ENCODE data around the gene NUDT3. TPM values are rescaled to one million over a fixed set of nuclear protein-coding genes. Genes with fewer than 3 reads are reported as not detected.

NUDT3 gene
- total RNA-seq, 1 experiment from 2014 or later, result 48.4 TPM

DNA sequence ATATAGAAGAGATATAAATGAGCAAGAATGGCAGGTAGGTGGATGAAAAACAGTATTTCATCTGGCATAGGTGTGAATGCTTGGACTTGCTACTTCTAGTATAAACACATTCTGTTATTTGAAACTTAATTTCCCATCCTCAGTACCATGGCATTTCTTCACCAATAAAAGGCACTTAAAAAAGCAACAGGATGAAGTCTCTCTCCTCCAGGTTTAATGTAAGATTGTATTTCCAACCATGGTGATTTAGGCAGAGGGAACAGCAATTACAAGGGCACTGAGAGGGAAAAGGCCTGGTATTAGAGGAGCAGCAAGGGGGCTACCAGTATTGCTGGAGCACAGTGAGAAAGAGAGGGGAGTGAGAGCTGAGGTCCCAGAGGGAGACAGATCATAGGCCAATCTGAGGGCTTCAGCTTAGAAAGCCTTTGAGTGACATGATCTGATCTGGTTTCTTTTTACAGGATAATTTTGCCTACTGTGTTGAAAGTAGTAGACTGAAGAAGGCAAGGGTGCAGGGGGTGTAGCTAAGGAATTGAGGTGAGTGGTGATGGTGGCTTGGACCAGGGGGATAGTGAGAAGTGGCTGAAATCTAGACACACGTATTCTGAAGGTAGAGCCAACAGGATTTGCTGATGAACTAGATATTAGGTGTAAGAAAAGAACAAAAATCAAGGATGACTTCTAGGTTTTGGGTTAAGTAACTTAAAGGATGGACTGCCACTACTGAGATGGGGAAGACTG, 75.9 kb downstream of the NUDT3 start:
- no peak overlapping the region for H3K4me3 Mint-ChIP-seq (ENCODE audit: low read depth, unreplicated experiment)
- H3K36me3 Mint-ChIP-seq (ENCODE audit: insufficient read depth, unreplicated experiment), result peaks cover 18% of the 10 kb centered on the region
- intact Hi-C loops (cut with micrococcal nuclease; ENCODE audit: unreplicated experiment), result loop anchor here (5.0 kb wide), 1 partner anchor 76 kb away; the partner anchor contains the start of gene NUDT3
- DNase-seq, result no peak
- H3K4me1 Mint-ChIP-seq (ENCODE audit: low read depth, unreplicated experiment), result peaks cover 63% of the 10 kb centered on the region
- H3K27ac Mint-ChIP-seq (ENCODE audit: unreplicated experiment), result peak overlapping the region; percentile 7
- H3K9me3 Mint-ChIP-seq (ENCODE audit: low read depth, unreplicated experiment), result no peaks in the 10 kb centered on the region
- CTCF ChIA-PET, result no interaction called here
- no peaks in the 10 kb centered on the region for H3K27me3 Mint-ChIP-seq (ENCODE audit: unreplicated experiment)
- no TSS peak for BruUV-seq (replicated peaks)
- TF ChIP-seq, protein P1, sequence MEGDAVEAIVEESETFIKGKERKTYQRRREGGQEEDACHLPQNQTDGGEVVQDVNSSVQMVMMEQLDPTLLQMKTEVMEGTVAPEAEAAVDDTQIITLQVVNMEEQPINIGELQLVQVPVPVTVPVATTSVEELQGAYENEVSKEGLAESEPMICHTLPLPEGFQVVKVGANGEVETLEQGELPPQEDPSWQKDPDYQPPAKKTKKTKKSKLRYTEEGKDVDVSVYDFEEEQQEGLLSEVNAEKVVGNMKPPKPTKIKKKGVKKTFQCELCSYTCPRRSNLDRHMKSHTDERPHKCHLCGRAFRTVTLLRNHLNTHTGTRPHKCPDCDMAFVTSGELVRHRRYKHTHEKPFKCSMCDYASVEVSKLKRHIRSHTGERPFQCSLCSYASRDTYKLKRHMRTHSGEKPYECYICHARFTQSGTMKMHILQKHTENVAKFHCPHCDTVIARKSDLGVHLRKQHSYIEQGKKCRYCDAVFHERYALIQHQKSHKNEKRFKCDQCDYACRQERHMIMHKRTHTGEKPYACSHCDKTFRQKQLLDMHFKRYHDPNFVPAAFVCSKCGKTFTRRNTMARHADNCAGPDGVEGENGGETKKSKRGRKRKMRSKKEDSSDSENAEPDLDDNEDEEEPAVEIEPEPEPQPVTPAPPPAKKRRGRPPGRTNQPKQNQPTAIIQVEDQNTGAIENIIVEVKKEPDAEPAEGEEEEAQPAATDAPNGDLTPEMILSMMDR (IDR thresholded peaks at IDR 0.05; ENCODE audit: unreplicated experiment), result no peak

DNA sequence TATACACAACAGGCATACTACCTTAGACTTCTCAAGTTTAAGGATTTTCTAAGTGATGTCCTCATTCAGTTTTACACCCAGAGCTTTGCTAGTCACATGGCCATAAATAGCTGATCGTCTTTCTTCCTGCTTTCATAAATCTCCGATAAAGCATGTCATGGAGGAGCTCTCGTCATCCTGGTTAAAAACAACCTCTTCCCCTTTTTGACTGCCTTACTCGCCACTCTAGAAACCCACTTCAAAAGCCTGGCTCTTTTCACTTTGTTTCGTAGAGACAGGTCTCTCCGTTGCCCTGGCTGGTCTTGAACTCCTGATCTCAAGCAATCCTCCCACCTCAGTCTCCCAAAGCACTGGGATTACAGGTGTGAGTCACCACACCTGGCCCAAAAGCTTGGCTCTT, 76.7 kb downstream of the NUDT3 start:
- intact Hi-C loops (cut with micrococcal nuclease; ENCODE audit: unreplicated experiment), result loop anchor here (5.0 kb wide), 1 partner anchor 77 kb away; the partner anchor contains the start of gene NUDT3
- BruUV-seq (replicated peaks), result no TSS peak

DNA sequence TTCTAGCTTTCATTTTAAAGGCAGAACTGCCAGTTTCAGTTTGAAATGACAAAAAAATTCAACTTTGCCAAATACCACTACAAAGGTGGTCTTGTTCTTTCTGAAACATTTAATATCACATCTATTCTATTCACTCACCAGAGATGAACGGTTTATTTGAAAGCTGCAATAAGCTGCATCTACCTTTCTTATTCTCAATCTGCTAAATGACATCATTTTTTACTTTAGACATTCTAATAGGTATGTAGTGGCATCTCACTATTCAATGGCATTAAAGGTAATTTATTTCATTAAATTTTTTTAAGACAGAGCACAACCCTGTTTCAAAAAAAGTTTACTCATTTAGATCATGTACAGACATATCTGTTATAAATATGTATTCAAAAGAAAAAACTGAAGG, 77.2 kb downstream of the NUDT3 start:
- BruUV-seq (replicated peaks), result no TSS peak
- TF ChIP-seq, protein P1 (IDR thresholded peaks at IDR 0.05; ENCODE audit: unreplicated experiment), result no peak
- H3K27me3 Mint-ChIP-seq (ENCODE audit: unreplicated experiment), result no peaks in the 10 kb centered on the region
- H3K4me1 Mint-ChIP-seq (ENCODE audit: low read depth, unreplicated experiment), result peaks cover 51% of the 10 kb centered on the region
- CTCF ChIA-PET, result no interaction called here
- H3K9me3 Mint-ChIP-seq (ENCODE audit: low read depth, unreplicated experiment), result no peaks in the 10 kb centered on the region
- peaks cover 18% of the 10 kb centered on the region for H3K36me3 Mint-ChIP-seq (ENCODE audit: insufficient read depth, unreplicated experiment)
- no peak overlapping the region for H3K4me3 Mint-ChIP-seq (ENCODE audit: low read depth, unreplicated experiment)
- no peak overlapping the region for H3K27ac Mint-ChIP-seq (ENCODE audit: unreplicated experiment)
- intact Hi-C loops (cut with micrococcal nuclease; ENCODE audit: unreplicated experiment), result loop anchor here (5.0 kb wide), 1 partner anchor 77 kb away; the partner anchor contains the start of gene NUDT3
- DNase-seq, result no peak

More for the DNA sequence above, 76.7 kb downstream of the NUDT3 start:
- H3K27ac Mint-ChIP-seq (ENCODE audit: unreplicated experiment), result no peak overlapping the region
- H3K9me3 Mint-ChIP-seq (ENCODE audit: low read depth, unreplicated experiment), result no peaks in the 10 kb centered on the region
- H3K27me3 Mint-ChIP-seq (ENCODE audit: unreplicated experiment), result no peaks in the 10 kb centered on the region
- CTCF ChIA-PET, result no interaction called here
- peaks cover 18% of the 10 kb centered on the region for H3K36me3 Mint-ChIP-seq (ENCODE audit: insufficient read depth, unreplicated experiment)
- H3K4me1 Mint-ChIP-seq (ENCODE audit: low read depth, unreplicated experiment), result peaks cover 55% of the 10 kb centered on the region
- TF ChIP-seq, protein P1 (IDR thresholded peaks at IDR 0.05; ENCODE audit: unreplicated experiment), result no peak
- no peak overlapping the region for H3K4me3 Mint-ChIP-seq (ENCODE audit: low read depth, unreplicated experiment)
- DNase-seq, result no peak

- TF ChIP-seq, protein P1 (IDR thresholded peaks at IDR 0.05; ENCODE audit: unreplicated experiment), result no peak
- no peak for DNase-seq
- CTCF ChIA-PET, result no interaction called here
- no peak overlapping the region for H3K4me3 Mint-ChIP-seq (ENCODE audit: low read depth, unreplicated experiment)
- H3K9me3 Mint-ChIP-seq (ENCODE audit: low read depth, unreplicated experiment), result no peaks in the 10 kb centered on the region
- no peak overlapping the region for H3K27ac Mint-ChIP-seq (ENCODE audit: unreplicated experiment)
- peaks cover 33% of the 10 kb centered on the region for H3K4me1 Mint-ChIP-seq (ENCODE audit: low read depth, unreplicated experiment)
- peaks cover 7% of the 10 kb centered on the region for H3K36me3 Mint-ChIP-seq (ENCODE audit: insufficient read depth, unreplicated experiment)
- no peaks in the 10 kb centered on the region for H3K27me3 Mint-ChIP-seq (ENCODE audit: unreplicated experiment)
- intact Hi-C loops (cut with micrococcal nuclease; ENCODE audit: unreplicated experiment), result no loop called here
- BruUV-seq (replicated peaks), result no TSS peak
Observed at GRCh38 chr6:34312259-34312658, 80.2 kb downstream of the NUDT3 start.
